Measurements from ENCODE around the gene FKBP1B. TPM values are rescaled to one million over a fixed set of nuclear protein-coding genes. Genes with fewer than 3 reads are reported as not detected.

FKBP1B gene
- polyA plus RNA-seq, 3 donors: 5.2 to 10.1 (median 7.2) TPM

- H3K4me1 Mint-ChIP-seq: peaks cover 6% of the 10 kb centered on the region
- intact Hi-C loops (cut with micrococcal nuclease): no loop called here
- no peak overlapping the region for H3K27ac Mint-ChIP-seq
- Histone ChIP-seq H4K20me1 (ENCODE audit: insufficient read depth, low read length) (no peaks in the 10 kb centered on the region), H3K79me2 (ENCODE audit: insufficient read depth, low read length) (no peaks in the 10 kb centered on the region), H3K9me3 (replicated peaks in 1 of 2; ENCODE audit: control insufficient read depth in 1 of 2, insufficient read depth in 1 of 2, low read length in 2 of 2) (no peaks in the 10 kb centered on the region), H3K36me3 (replicated peaks in 1 of 2; ENCODE audit: control insufficient read depth in 1 of 2, insufficient read depth in 2 of 2, low read length in 2 of 2) (no peaks in the 10 kb centered on the region), H3K27ac (ENCODE audit: low read depth in 1 of 2, low read length in 2 of 2) (no peak overlapping the region), H3K9ac (ENCODE audit: insufficient read depth, low read length, poor library complexity, severe bottlenecking) (no peak overlapping the region), H2AFZ (ENCODE audit: insufficient read depth, low read depth, low read length, poor library complexity, severe bottlenecking) (no peak overlapping the region), H3K4me3 (replicated peaks in 1 of 3; ENCODE audit: low read depth in 2 of 3, low read length in 3 of 3) (no peak overlapping the region), H3K4me1 (ENCODE audit: control insufficient read depth in 1 of 2, insufficient read depth in 2 of 2, low read length in 2 of 2) (peaks cover 0 to 1% of the 10 kb centered on the region in 2 donors), H3K4me2 (replicated peaks; ENCODE audit: extremely low read depth, low read length, poor library complexity, severe bottlenecking) (no peak overlapping the region), H3K27me3 (ENCODE audit: control insufficient read depth in 2 of 2, insufficient read depth in 2 of 2, low read length in 2 of 2) (peaks cover 11 to 16% of the 10 kb centered on the region in 2 donors)
- WGBS (ENCODE audit: insufficient coverage): 96% methylated on average over 5 of the region's 11 CpGs
- H3K4me3 Mint-ChIP-seq: no peak overlapping the region
- no peak for DNase-seq
- H3K27me3 Mint-ChIP-seq (ENCODE audit: low read depth in 3 of 3): peaks cover 18 to 25% (median 23%) of the 10 kb centered on the region in 3 donors
- no peak for TF ChIP-seq CTCF (IDR thresholded peaks at IDR 0.05)
- H3K9me3 Mint-ChIP-seq: peaks cover 0 to 9% (median 0%) of the 10 kb centered on the region in 7 donors
- H3K36me3 Mint-ChIP-seq: peaks cover 0 to 8% of the 10 kb centered on the region in 2 donors
Measured at GRCh38 chr2:24015562-24016375, 33.8 kb upstream of the FKBP1B start.

- H3K4me2 ChIP-seq (replicated peaks; ENCODE audit: extremely low read depth, low read length, poor library complexity, severe bottlenecking): no peak overlapping the region
- H3K36me3 ChIP-seq (replicated peaks in 1 of 2; ENCODE audit: control insufficient read depth in 1 of 2, insufficient read depth in 2 of 2, low read length in 2 of 2): no peaks in the 10 kb centered on the region
- peaks cover 6% of the 10 kb centered on the region for H3K4me1 Mint-ChIP-seq
- H3K9me3 Mint-ChIP-seq: peaks cover 0 to 3% (median 0%) of the 10 kb centered on the region in 7 donors
- no peak overlapping the region for H3K9ac ChIP-seq (ENCODE audit: insufficient read depth, low read length, poor library complexity, severe bottlenecking)
- peaks cover 12 to 19% (median 17%) of the 10 kb centered on the region in 3 donors for H3K27me3 Mint-ChIP-seq (ENCODE audit: low read depth in 3 of 3)
- peaks cover 5 to 10% of the 10 kb centered on the region in 2 donors for H3K27me3 ChIP-seq (ENCODE audit: control insufficient read depth in 2 of 2, insufficient read depth in 2 of 2, low read length in 2 of 2)
- H2AFZ ChIP-seq (ENCODE audit: insufficient read depth, low read depth, low read length, poor library complexity, severe bottlenecking): no peak overlapping the region
- no peak overlapping the region for H3K4me3 Mint-ChIP-seq
- 93% methylated on average over 5 of the region's 9 CpGs for WGBS (ENCODE audit: insufficient coverage)
- H3K27ac Mint-ChIP-seq: no peak overlapping the region
- no peaks in the 10 kb centered on the region for H4K20me1 ChIP-seq (ENCODE audit: insufficient read depth, low read length)
- peaks cover 0 to 6% of the 10 kb centered on the region in 2 donors for H3K36me3 Mint-ChIP-seq
- H3K79me2 ChIP-seq (ENCODE audit: insufficient read depth, low read length): no peaks in the 10 kb centered on the region
- no peaks in the 10 kb centered on the region for H3K4me1 ChIP-seq (ENCODE audit: control insufficient read depth in 1 of 2, insufficient read depth in 2 of 2, low read length in 2 of 2)
- H3K27ac ChIP-seq (ENCODE audit: low read depth in 1 of 2, low read length in 2 of 2): no peak overlapping the region
- no peak overlapping the region for H3K4me3 ChIP-seq (replicated peaks in 1 of 3; ENCODE audit: low read depth in 2 of 3, low read length in 3 of 3)
- TF ChIP-seq CTCF (IDR thresholded peaks at IDR 0.05): no peak
- no peaks in the 10 kb centered on the region for H3K9me3 ChIP-seq (replicated peaks in 1 of 2; ENCODE audit: control insufficient read depth in 1 of 2, insufficient read depth in 1 of 2, low read length in 2 of 2)
- no peak for DNase-seq
- intact Hi-C loops (cut with micrococcal nuclease): no loop called here
Measured at GRCh38 chr2:24016376-24016761, 33.2 kb upstream of the FKBP1B start.

Measured in CD14-positive monocyte (primary cell).